Endothelial cell (in vitro differentiated cells): ENCODE data around the gene PLCB1. TPM values are rescaled to one million over a fixed set of nuclear protein-coding genes. Genes with fewer than 3 reads are reported as not detected.

Experiments used
- DNase-seq: peaks from one replicate; pipeline ENCODE4 v3.0.0; 2021; ENCODE audit warnings: low spot score
- H3K27ac Mint-ChIP-seq: one replicate; pipeline ENCODE4 v1.8.0; 2021; ENCODE audit warnings: mixed read lengths, inconsistent platforms; ENCODE audit not compliant: unreplicated experiment
- H3K27me3 Mint-ChIP-seq: one replicate; pipeline ENCODE4 v1.8.0; 2021; ENCODE audit warnings: mild to moderate bottlenecking, moderate library complexity, mixed read lengths, inconsistent platforms; ENCODE audit not compliant: unreplicated experiment
- H3K36me3 Mint-ChIP-seq: one replicate; pipeline ENCODE4 v1.8.0; 2021; ENCODE audit warnings: mild to moderate bottlenecking, low read depth, mixed read lengths, inconsistent platforms; ENCODE audit not compliant: unreplicated experiment
- H3K4me1 Mint-ChIP-seq: one replicate; pipeline ENCODE4 v1.8.0; 2021; ENCODE audit warnings: mild to moderate bottlenecking, mixed read lengths, inconsistent platforms; ENCODE audit not compliant: unreplicated experiment
- H3K4me3 Mint-ChIP-seq: one replicate; pipeline ENCODE4 v1.8.0; 2021; ENCODE audit warnings: mild to moderate bottlenecking, mixed read lengths, inconsistent platforms; ENCODE audit not compliant: unreplicated experiment
- H3K9me3 Mint-ChIP-seq: one replicate; pipeline ENCODE4 v1.8.0; 2021; ENCODE audit warnings: mixed read lengths, inconsistent platforms; ENCODE audit not compliant: unreplicated experiment
- CTCF ChIP-seq: fragments of 200-600 bp; sonication (generic); IDR thresholded peaks from one replicate; pipeline ENCODE4 v1.5.0; 2021; ENCODE audit warnings: antibody characterized with exemption; ENCODE audit not compliant: unreplicated experiment
- total RNA-seq: library from RNA; stranded (reverse); fragmentation: NEBNext Ultra II Directional; extraction: Animal tissue kit (Norgen Biotek cat#: 25700); gene quantifications from one replicate; pipeline ENCODE4 v1.2.1, GENCODE V29; 2021; ENCODE audit not compliant: unreplicated experiment

The PLCB1 gene
- total RNA-seq, 1 donor from 2014 or later: 8.1 TPM

- H3K27me3 Mint-ChIP-seq: no peaks in the 10 kb centered on the region
- no peaks in the 10 kb centered on the region for H3K4me1 Mint-ChIP-seq
Observed at GRCh38 chr20:8124639-8125038, 7.4 kb upstream of the PLCB1 start.

GRCh38 chr20:8126181-8126580, 5.9 kb upstream of the PLCB1 start:
- TF ChIP-seq CTCF: no peak
- Mint-ChIP-seq H3K36me3 (no peaks in the 10 kb centered on the region), H3K9me3 (no peaks in the 10 kb centered on the region), H3K4me1 (no peaks in the 10 kb centered on the region), H3K27me3 (no peaks in the 10 kb centered on the region), H3K4me3 (no peak overlapping the region), H3K27ac (no peak overlapping the region)
- no peak for DNase-seq

More at GRCh38 chr20:8124639-8125038, 7.4 kb upstream of the PLCB1 start:
- Mint-ChIP-seq H3K27ac (no peak overlapping the region), H3K9me3 (no peaks in the 10 kb centered on the region), H3K4me3 (no peak overlapping the region), H3K36me3 (no peaks in the 10 kb centered on the region)
- DNase-seq: no peak
- no peak for TF ChIP-seq CTCF

GRCh38 chr20:8126841-8127378, 5.2 kb upstream of the PLCB1 start:
- DNase-seq: no peak
- TF ChIP-seq CTCF: no peak
- Mint-ChIP-seq H3K4me1 (no peaks in the 10 kb centered on the region), H3K36me3 (no peaks in the 10 kb centered on the region), H3K9me3 (no peaks in the 10 kb centered on the region), H3K27ac (no peak overlapping the region), H3K4me3 (no peak overlapping the region), H3K27me3 (no peaks in the 10 kb centered on the region)

GRCh38 chr20:8127553-8128255, 4.4 kb upstream of the PLCB1 start:
- Mint-ChIP-seq H3K9me3 (no peaks in the 10 kb centered on the region), H3K4me3 (no peak overlapping the region)
- no peak for DNase-seq

More at GRCh38 chr20:8127553-8128255, 4.4 kb upstream of the PLCB1 start:
- no peaks in the 10 kb centered on the region for H3K27me3 Mint-ChIP-seq
- no peak overlapping the region for H3K27ac Mint-ChIP-seq
- no peaks in the 10 kb centered on the region for H3K4me1 Mint-ChIP-seq
- H3K36me3 Mint-ChIP-seq: no peaks in the 10 kb centered on the region
- no peak for TF ChIP-seq CTCF
